ENCODE data around the gene ERFE.

ERFE gene

DNA sequence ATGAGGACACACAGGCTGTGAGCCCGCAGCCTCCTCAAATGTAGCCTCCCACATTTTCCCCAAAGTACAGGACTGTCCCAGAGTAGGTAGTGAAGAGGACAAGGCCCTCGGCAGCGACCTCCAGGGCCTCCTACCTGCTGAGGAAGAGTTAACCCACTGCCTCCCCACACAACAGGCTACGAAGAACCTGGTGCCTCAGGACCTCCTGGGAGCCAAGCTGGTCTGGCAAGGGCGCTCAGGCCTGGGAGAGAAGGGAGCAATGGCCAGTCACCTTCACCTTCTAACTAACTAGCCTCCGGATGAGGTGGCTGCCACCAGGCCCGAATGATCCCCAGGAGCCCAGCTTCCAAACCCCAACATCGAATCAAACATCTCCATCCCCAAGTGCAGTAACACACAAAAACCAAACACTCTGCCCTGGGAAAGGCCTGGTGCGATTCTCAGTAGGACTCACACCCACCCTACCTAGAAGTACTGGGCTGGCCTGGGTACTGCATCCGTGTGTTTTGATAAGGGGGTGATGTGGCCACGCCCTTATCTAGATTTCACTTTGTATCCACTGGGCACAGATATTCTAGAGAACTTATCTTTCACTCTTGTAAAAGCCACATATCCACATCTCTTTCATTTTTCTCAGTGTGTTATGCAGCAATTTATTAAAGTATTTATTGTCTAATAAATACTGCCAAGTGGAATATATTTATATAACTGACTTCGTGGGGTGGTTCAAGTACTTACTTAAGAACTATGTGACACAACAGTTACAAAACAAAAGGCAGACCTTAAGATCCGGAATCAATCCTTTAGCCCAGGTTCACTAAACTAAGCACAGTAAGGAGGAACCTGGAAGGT lies 9.7 kb downstream of the ERFE start:
- no peak overlapping the region for H2AFZ ChIP-seq (ENCODE audit: low read depth, low read length)
- no peak for DNase-seq
- H3K36me3 ChIP-seq (ENCODE audit: insufficient read depth, low read length), result peaks cover 52% of the 10 kb centered on the region
- no peaks in the 10 kb centered on the region for H3K27me3 ChIP-seq (ENCODE audit: insufficient read depth, low read length, poor library complexity)
- no peaks in the 10 kb centered on the region for H3K79me2 ChIP-seq (ENCODE audit: insufficient read depth, low read length)
- no peak for TF ChIP-seq EZH2 (IDR thresholded peaks at IDR 0.05; ENCODE audit: borderline replicate concordance, low read depth, low read length, severe bottlenecking)
- TF ChIP-seq, protein P1, sequence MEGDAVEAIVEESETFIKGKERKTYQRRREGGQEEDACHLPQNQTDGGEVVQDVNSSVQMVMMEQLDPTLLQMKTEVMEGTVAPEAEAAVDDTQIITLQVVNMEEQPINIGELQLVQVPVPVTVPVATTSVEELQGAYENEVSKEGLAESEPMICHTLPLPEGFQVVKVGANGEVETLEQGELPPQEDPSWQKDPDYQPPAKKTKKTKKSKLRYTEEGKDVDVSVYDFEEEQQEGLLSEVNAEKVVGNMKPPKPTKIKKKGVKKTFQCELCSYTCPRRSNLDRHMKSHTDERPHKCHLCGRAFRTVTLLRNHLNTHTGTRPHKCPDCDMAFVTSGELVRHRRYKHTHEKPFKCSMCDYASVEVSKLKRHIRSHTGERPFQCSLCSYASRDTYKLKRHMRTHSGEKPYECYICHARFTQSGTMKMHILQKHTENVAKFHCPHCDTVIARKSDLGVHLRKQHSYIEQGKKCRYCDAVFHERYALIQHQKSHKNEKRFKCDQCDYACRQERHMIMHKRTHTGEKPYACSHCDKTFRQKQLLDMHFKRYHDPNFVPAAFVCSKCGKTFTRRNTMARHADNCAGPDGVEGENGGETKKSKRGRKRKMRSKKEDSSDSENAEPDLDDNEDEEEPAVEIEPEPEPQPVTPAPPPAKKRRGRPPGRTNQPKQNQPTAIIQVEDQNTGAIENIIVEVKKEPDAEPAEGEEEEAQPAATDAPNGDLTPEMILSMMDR (IDR thresholded peaks at IDR 0.05; ENCODE audit: borderline replicate concordance, extremely low read depth, low read length, poor library complexity, severe bottlenecking), result no peak
- no peaks in the 10 kb centered on the region for H3K4me1 ChIP-seq (ENCODE audit: insufficient read depth, low read length)
- no peak overlapping the region for H3K4me3 ChIP-seq (ENCODE audit: low read depth in 1 of 2, low read length in 2 of 2)
- H3K9me3 ChIP-seq (ENCODE audit: insufficient read depth, low read length, severe bottlenecking), result no peaks in the 10 kb centered on the region
- peaks cover 21% of the 10 kb centered on the region for H4K20me1 ChIP-seq (ENCODE audit: insufficient read depth, low read length)
- no peak overlapping the region for H3K4me2 ChIP-seq (ENCODE audit: insufficient read depth, low read length)
- no peak overlapping the region for H3K27ac ChIP-seq (ENCODE audit: low read length)
- no peak for ATAC-seq (ENCODE audit: insufficient read depth, low read depth)
- H3K9ac ChIP-seq (ENCODE audit: low read depth, low read length), result no peak overlapping the region

DNA sequence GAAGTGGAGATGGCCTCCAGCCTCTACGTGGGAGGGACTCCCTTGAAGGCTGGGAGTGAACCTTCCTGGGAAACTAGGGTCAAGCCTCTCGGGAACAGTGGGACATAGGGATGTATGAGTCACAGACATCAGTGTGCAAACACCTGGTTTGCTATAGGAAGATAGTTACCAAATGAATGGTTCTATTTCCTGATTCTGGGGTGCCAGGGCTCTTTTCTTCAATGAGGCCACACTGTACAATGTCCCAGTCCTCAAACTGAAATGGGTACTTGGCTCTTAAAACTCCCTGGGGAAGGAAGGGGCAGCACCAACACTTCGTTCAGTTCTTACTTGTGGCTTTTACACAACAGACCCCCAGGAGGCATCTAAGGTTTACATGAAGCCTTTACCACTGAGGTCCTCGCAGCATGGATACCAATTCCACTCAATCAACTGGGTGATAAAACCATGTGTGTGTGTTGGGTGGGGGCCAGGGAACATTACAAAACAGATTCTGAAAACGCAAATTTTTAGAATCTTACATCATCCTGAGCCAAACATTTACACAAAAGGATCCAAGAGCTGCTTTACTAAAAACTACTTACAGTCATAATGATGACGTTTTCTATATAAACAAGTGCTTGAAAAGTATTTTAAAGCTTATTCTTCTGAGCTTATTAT lies 10.4 kb downstream of the ERFE start:
- Histone ChIP-seq H2AFZ (ENCODE audit: low read depth, low read length) (no peak overlapping the region), H3K79me2 (ENCODE audit: insufficient read depth, low read length) (no peaks in the 10 kb centered on the region), H3K4me3 (ENCODE audit: low read depth in 1 of 2, low read length in 2 of 2) (no peak overlapping the region), H3K9me3 (ENCODE audit: insufficient read depth, low read length, severe bottlenecking) (no peaks in the 10 kb centered on the region), H3K36me3 (ENCODE audit: insufficient read depth, low read length) (peaks cover 60% of the 10 kb centered on the region), H3K4me2 (ENCODE audit: insufficient read depth, low read length) (no peak overlapping the region), H3K4me1 (ENCODE audit: insufficient read depth, low read length) (no peaks in the 10 kb centered on the region), H4K20me1 (ENCODE audit: insufficient read depth, low read length) (peaks cover 22% of the 10 kb centered on the region), H3K27ac (ENCODE audit: low read length) (no peak overlapping the region), H3K9ac (ENCODE audit: low read depth, low read length) (no peak overlapping the region), H3K27me3 (ENCODE audit: insufficient read depth, low read length, poor library complexity) (no peaks in the 10 kb centered on the region)
- ATAC-seq (ENCODE audit: insufficient read depth, low read depth), result no peak
- no peak for TF ChIP-seq EZH2 (IDR thresholded peaks at IDR 0.05; ENCODE audit: borderline replicate concordance, low read depth, low read length, severe bottlenecking)
- TF ChIP-seq, protein P1 (IDR thresholded peaks at IDR 0.05; ENCODE audit: borderline replicate concordance, extremely low read depth, low read length, poor library complexity, severe bottlenecking), result no peak
- DNase-seq, result no peak

DNA sequence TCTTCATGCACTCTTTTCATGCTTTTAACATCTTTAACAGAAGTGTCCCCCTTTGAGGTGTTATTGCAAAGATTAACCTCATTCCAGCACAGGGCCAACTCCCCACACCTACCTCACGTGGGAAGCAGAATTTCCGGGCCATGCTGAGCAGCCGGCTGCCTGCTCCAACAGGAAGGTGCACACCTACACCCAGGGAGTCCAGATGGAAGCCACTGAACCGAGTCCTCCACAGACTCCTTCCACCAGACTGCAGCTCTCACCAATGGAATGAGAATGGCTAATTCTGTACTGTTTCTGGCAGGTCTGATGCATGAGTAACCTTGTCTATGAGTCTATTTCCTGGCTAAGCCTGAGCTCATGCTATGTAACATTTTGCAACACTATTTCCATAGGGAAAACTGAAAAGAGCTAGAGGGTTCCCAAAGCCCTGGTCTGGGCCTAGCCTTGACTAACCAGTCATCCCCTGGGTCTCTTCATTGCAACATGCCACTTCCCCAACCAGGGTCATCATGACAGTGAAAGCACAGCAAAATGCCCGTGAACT lies 11.0 kb downstream of the ERFE start:
- no peak overlapping the region for H3K27ac ChIP-seq (ENCODE audit: low read length)
- peaks cover 28% of the 10 kb centered on the region for H4K20me1 ChIP-seq (ENCODE audit: insufficient read depth, low read length)
- no peaks in the 10 kb centered on the region for H3K27me3 ChIP-seq (ENCODE audit: insufficient read depth, low read length, poor library complexity)
- ATAC-seq (ENCODE audit: insufficient read depth, low read depth) (no peak), DNase-seq (no peak)
- H3K79me2 ChIP-seq (ENCODE audit: insufficient read depth, low read length), result no peaks in the 10 kb centered on the region
- no peak overlapping the region for H3K4me2 ChIP-seq (ENCODE audit: insufficient read depth, low read length)
- H3K36me3 ChIP-seq (ENCODE audit: insufficient read depth, low read length), result peaks cover 66% of the 10 kb centered on the region
- no peaks in the 10 kb centered on the region for H3K9me3 ChIP-seq (ENCODE audit: insufficient read depth, low read length, severe bottlenecking)
- no peak overlapping the region for H2AFZ ChIP-seq (ENCODE audit: low read depth, low read length)
- H3K4me1 ChIP-seq (ENCODE audit: insufficient read depth, low read length), result no peaks in the 10 kb centered on the region
- TF ChIP-seq, protein P1 (IDR thresholded peaks at IDR 0.05; ENCODE audit: borderline replicate concordance, extremely low read depth, low read length, poor library complexity, severe bottlenecking), result no peak
- TF ChIP-seq EZH2 (IDR thresholded peaks at IDR 0.05; ENCODE audit: borderline replicate concordance, low read depth, low read length, severe bottlenecking), result no peak
- H3K9ac ChIP-seq (ENCODE audit: low read depth, low read length), result no peak overlapping the region
- H3K4me3 ChIP-seq (ENCODE audit: low read depth in 1 of 2, low read length in 2 of 2), result no peak overlapping the region
